Non-pigmented ciliary epithelial cell (primary cell): ENCODE data around the gene ATPAF2.
"Not testable (repeated sequence)": the region's sequence is repeated elsewhere in the genome, so short reads cannot be mapped to it uniquely, and the experiment has no call there.

Experiments used
- DNase-seq: peaks from one replicate; pipeline ENCODE4 v3.0.0-alpha.2; 2010; ENCODE audit warnings: low read depth

The ATPAF2 gene

DNA sequence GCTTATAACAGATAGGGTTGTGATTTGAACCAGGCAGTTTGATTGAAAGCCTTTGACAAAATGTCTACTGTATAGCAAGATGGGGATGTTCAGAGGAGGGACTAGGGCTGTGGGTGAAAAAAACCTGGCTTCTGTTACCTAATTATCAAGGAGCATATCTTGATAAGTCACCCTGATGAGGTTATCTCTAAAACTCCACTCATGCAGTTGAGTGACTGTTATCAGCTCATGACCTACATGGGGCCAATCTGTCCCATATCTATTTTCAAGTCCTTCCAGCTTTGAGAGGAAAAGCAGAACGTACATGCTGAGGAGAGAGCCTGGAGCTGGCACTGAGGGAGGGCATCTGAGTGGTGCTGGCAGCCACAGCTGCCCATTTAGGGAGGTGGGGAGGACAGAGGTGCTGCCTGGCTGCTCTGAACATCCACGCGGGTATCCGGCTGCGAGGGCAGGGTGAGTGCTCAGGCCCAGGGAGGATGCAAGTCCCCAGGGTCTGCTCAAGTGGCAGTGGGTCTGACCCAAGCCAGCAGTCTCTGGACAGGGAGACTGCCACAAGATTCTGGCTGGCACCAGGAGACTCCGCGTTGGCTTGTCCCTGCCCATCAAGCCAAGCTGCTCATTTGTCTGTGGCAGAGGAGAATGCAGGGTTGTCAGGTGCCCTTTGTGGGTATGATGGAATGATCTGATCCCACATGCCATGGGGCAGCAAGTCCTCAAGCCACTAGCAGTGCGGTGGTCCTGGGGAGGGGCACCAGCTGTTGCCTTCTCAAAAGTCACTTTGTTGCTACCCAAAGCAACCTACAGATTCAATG is 29.2 kb downstream of the ATPAF2 start:
- DNase-seq, result no peak

DNA sequence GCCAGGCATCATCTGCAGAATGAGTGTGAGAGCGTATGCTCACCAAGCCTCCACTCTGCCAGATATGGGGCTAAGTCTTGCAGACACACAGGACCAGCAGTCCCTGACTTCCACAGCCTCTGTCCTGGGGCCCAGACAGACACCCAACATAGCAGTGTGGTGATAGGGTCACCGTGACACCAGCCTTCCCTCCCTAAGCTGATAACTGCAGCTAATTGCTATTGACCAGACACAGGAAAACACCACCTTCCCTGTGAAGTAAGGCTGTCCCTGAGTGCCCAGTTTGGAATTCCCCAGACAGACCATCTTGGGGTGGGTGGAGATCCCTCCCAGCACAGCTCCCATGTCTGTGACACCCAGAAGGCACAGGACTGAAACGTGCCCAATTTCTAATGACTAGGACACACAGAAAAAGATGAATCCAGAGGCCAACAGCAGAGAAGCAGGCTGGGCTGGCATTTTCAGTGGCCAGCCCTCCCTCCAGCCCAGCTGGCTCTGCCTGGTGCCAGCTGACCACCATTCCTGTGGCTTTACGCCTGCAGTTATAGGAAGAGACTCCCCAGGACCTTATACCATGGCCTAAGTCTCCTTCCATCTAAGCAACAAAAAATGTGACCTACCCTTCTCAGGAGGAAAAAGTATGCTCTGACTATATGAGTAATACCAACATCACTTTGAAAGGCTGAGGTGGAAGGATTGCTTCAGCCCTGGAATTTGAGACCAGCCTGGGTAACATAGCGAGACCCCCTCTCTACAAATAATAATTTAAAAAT is 30.3 kb downstream of the ATPAF2 start:
- peak; percentile 48 for DNase-seq

DNA sequence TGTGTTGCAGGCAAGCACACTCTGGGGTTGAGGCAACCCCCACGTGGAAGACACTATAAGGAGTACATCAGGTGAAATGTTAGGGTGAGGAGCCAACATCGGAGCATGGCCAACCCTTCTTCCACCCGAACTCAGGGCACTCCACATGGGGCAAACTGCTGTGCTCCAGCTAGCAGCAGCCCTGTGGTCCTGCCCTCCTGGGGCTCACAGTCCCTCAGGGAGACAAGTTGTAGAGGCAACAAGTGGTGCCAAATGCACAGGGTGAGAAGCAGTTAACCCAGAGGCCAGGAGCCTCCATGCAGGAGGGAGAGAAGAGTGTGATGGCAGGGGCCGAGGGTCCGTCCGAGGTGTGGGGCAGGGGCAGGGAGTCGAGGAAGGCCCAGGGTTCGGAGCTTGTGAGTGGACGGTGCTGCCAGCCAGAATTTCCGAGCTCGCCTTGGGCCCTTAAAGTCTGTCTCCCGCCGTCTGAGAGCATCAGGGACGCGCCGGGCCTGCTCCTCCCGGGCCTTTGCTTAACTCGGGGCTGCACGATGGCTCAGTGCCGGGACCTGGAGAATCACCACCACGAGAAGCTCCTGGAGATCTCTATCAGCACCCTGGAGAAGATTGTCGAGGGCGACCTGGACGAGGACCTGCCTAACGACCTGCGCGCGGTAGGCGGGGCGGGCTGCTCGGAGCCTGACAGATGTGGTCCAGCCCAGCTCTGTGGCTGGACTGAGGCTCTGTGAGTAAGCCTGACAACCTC is 32.3 kb downstream of the ATPAF2 start:
- no peak for DNase-seq

DNA sequence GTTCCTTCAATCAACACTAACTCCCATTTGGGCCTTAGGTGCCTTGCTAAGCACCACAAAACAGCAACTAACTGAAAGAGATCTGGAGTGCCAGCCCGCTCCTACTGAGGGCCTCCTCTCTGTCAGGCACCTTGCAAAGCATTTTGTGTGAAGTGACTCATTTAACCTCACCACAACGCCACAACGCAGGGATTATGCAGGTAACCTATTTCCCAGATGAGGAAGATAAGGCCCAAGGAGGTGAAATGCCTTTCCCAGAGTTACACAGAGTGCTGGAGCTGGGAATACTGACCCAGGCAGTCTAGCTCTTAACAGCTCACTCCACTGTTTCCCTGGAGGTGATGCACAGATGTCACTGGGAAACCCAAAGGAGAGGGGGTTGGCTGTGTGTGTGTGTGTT is 33.5 kb downstream of the ATPAF2 start:
- no peak for DNase-seq

DNA sequence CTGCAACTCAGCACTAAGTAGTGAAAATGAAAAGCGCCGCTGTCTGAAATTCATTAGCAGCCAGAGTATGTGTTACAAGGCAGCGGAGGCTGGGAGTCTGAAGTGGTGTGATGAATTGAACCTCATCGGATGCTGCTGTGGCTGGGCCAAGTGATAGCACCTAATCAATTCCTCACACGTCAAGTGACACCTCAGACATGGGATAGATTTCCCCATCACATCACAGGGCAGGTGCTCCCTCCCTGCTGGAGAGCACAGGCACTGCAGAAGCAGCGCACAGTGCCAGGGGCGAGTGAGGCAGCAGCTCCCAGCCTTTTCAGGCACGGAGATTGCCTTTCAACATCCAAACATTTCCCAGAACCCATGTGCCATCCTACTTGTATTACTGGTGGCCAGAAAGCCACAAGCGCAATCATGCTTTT is 34.1 kb downstream of the ATPAF2 start:
- DNase-seq, result no peak

DNA sequence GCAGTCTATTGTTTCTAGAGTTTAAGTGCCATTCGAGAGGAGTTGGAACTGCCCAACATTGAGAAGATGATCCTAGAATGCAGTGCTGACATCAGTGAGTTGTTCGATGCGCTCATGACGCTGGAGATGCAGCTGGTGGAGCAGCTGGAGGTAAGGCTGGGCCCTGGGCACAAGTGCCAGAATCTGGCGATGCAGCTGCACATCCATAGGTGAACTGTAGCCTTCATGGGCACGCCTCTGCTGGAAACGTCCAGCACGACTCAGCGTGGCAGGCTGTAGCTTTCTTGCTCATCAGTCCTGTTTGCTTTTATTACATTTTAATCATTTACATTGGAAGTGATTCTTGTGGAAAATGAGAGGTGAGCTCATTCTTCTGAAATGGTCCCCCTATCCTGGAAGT is 34.6 kb downstream of the ATPAF2 start:
- DNase-seq, result no peak

DNA sequence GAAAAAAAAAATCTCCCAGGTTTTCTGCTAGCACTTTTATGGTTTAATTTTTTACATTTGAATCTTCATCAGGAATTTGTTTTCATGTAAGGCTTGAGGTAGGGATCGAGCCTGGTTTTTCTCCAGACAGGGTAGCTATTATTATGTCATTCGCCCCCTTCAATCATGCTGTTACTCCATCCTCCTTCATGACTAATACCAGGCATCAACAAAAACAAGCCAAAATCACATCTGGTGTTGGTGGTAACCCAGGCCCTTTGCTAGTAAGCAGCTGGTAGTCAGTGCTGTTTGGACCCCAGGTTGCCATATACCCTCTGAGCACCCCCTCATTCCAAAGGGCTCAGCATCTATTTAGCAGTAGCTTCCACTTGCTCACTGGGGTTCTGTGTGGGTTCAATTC is 36.8 kb downstream of the ATPAF2 start:
- DNase-seq, result no peak

DNA sequence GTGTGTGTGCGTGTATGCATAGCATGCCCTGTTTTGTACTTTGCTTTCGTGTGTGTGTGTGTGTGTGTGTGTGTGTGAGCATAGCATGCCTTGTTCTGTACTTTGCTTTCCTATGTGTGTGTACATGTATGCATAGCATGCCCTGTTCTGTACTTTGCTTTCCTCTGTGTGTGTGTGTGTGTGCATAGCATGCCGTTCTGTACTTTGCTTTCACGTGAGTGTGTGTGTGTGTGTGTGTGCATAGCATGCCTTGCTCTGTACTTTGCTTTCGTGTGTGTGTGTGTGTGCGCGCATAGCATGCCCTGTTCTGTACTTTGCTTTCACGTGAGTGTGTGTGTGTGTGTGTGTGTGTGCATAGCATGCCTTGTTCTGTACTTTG is 38.9 kb downstream of the ATPAF2 start:
- DNase-seq, result no peak

DNA sequence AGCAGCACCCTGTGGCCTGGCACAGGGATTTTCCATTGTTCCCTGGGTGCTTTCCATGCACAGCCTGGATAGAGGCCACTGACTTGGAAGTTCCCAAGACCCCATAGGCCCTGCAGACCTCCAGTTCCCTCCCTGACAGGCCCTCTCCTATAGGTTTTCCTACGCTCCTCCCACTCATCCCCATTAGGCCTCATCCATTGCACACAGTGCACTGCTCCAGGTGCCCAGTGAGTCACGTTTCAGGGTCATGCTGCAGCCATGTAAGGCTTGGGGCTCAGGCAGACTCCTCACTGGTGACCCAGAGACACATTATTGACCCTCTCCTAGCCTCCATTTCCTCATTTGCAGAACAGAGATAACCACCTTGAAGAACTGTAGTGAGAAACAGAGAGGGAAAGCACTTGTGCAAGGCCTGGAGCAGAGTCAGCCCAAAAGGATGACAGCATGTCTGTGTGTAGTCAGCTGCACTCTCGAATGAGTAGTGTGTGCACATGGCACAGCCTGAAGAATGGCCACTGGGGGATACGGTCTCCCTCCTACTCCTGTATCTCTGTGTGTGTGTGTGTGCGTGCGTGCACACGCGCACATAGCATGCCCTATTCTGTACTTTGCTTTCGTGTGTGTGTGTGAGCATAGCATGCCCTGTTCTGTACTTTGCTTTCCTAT is 39.5 kb downstream of the ATPAF2 start:
- no peak for DNase-seq

DNA sequence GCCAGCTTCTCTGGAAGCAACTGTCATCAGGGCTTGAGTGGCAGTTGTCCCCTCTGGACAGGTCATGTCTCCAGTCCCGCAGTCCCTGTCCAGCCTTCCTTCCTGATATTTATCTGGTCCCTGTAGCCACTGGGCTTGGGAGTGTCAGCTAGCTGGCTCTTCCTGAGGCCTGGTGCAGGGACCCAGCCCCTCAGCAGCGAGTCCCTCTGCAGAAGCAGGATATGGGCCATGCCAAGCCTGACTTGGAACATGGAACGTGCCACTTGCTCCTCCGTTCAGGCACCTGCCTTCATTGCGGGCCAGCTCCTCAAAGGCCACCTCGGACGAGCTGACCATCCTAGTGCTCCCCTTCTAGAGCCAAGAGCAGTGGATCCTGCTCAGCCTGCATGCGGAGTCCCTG is 40.0 kb downstream of the ATPAF2 start:
- DNase-seq, result no peak

DNA sequence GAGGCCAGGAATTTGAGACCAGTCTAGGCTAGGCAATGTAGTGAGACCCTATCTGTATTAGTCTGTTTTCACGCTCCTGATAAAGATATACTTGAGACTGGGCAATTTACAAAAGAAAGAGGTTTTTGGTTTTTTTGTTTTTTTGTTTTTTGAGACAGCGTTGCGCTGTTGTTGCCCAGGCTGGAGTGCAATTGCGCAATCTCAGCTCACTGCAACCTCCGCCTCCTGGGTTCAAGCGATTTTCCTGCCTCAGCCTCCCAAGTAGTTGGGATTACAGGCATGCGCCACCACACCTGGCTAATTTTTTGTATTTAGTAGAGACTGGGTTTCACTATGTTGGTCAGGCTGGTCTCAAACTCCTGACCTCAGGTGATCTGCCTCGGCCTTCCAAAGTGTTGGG is 43.1 kb downstream of the ATPAF2 start:
- DNase-seq, result not testable (repeated sequence)

DNA sequence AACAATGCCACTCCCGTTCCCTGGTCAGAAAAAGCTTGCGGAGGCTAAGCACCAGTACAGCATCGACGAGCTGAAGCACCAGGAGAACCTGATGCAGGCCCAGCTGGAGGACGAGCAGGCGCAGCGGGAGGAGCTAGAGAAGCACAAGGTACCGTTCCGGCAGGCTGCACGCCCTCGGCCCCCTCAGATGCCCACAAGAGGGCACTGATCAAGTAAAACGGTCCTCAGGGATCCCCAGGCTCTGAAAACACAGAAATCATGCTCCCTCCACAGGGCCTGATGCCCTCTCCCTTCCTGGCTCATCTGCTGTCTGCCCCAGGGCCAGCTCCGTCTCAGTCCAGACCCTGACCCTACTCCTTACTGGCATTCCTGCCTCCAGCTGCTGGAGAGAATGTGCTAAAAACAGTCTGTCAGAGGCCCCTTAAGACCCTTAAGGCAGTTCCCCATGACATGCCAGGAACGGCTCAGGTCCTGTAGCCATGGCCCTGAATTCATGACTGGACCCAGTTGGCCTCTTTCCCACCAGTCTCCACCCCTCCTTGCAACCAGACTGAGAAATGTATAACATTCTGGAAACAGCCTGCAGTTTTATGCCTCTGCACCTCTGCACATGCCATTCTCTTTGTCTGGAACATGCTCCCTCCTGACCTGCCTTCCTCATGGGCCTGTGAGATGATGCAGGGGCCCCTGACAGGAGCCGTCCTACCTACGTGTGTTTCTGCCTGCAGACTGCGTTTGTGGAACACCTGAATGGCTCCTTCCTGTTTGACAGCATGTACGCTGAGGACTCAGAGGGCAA is 44.5 kb downstream of the ATPAF2 start:
- no peak for DNase-seq

DNA sequence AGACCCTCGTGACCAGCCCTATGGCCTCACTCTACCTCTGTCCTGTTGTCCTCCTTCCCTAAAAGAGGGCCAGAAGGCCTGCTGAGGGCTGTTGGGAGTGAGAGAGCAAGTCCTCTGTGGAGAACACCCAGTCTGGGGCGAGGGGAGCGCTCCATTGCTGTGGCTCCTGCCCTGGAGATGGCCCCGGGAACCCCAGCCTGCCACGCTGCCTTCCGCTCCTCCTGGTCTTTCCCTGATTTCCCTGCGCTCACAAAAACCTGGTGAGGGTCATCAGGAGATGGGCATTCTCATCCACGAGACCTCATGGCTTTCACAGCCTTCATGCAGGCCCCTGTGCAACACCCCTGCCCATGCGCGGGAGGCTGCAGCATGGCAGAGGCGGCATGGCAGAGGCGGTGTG is 45.1 kb downstream of the ATPAF2 start:
- no peak for DNase-seq

DNA sequence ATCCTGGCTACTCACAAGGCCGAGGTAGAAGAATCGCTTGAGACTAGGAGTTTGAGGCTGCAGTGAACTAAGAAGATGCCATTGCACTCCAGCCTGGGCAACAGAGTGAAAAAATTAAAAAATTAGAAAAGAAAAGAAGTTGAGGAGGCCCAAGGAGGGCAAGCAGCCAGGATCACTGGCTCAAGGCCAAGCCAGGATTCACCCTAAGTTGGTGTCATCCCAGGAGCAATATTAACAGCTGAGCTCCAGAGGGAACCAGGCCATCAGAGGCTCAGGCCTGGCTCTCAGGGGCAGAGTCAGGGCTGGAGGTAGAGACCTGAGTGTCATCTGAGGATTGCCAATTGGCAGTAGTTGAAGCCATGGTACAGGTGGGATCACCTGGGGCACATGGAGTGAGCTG is 45.6 kb downstream of the ATPAF2 start:
- no peak for DNase-seq

DNA sequence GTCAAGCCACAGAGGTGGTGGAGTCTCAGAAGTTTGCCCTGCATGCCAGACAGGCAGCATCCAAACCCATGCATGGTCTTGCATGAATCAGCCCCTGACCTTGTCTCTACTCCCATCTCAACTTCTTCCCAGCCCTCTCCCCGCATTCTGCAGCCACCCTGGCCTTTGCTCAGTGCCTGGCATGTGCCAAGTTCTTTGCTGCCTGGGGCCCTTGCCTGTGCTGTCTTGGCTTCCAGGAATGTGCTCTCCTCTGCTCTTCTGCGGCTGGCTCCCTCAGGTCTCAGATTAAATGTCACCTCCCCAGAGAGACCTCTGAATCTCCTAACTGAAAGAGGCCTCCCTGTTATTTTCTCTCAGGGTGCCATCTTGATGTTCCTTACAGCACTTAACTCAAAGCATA is 48.7 kb downstream of the ATPAF2 start:
- DNase-seq, result no peak

DNA sequence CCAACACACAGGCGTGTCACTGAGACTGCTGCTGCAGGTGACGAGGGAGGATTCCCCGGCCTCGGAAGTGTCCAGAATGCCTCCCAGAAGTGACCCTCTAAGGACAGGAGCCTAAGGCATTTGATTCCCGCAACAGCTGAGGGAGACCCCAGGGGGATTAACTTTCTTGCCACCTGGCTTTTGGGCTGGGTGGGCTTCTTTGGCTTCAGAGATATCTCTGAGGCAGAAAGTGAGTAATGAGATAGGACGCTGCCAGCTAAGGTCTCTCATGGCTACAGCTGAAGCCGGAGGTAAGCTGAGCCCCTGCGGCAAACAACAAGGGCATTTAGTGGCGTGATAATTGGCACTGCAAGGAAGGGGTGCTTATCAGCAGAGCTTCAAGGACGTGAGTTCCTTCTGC is 49.4 kb downstream of the ATPAF2 start:
- DNase-seq, result no peak

DNA sequence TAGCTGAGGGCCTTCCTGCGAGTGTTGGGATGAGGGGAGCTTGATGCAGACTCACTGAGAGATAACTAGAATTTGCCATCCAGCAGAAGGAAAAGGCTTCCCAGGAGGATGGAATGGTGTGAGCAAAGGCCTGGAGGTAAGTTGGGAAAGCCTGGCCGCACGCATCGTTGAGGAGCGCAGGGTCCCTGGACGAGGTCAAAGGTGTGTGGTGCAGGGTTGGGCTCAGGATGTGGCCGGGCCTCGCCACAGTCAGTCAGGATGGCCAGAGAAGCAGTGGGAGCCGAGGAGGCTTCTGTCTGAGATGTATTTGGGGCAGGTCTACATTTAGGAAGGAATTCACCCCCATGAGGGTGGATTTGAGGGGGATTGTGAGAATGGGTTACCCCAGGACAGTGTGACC is 49.9 kb downstream of the ATPAF2 start:
- DNase-seq, result no peak

DNA sequence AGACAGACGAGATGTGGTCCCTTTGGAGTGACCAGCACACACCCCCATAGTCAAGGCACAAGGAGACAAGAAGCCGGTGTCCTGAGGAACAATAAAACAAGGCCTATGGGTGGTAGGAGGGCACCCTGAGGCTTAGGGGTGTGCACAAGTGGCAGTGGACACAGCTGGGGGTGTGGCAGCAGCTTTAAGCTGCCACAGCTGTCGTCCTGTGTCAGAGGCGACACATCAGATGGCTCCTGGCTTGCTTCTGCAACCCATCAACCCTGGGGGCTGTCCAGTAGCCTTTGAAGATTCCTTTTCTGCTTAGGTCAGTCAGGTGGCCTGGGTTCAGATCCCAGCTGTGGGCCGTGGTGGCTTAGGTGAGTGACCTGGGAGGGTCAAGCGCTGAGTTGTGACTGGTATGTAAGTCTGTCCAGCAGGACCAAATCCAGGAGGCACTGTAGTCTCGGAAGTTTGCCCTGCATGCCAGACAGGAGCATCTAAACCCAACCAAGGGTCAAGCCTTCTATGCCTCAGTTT is 50.5 kb downstream of the ATPAF2 start:
- no peak for DNase-seq

DNA sequence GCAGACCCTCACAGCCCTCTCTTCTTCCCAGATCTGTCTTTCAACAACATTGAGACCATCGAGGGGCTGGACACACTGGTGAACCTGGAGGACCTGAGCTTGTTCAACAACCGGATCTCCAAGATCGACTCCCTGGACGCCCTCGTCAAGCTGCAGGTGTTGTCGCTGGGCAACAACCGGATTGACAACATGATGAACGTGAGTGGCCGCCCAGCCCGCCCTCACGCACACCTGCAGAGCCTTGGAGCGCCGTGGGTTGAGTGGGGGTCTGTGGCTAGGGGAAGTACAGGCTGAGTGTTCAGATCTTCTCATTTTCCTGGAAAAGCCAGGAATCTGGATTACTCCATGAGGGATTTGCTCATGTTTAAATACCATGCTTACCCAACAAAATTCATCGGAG is 51.1 kb downstream of the ATPAF2 start:
- no peak for DNase-seq

DNA sequence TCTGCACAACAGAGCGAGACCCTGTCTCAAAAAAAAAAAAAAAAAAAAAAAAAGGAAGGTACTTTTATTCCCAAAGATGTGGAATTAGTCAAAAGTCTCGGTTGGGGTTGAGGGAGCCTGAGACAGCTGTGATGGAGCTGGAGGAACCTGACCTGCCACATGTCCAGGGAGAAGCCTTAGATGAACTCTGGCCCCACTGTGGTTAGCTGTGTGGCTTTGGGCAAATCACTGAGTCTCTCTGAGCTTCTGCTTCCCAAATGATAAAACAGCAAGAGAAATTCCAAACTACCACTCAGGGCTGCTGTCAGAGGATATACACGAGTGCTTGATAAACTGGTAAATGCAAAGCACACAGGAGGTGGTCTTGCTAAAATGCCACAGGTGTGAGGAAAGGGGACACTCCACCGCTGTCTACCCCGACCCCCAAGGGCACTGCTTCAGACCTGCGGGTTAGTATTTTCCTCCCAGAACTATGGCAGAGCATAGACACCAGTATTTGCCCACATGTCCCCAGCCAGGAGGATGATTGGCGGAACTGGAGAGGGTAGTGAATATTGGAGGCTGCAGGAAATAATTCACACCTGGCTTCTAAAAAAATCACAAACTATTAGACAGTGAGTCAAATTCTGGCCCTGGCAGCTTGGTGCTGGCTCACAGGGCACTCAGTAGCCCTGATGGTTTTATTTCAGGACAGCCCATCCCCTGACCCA is 51.6 kb downstream of the ATPAF2 start:
- no peak for DNase-seq

DNA sequence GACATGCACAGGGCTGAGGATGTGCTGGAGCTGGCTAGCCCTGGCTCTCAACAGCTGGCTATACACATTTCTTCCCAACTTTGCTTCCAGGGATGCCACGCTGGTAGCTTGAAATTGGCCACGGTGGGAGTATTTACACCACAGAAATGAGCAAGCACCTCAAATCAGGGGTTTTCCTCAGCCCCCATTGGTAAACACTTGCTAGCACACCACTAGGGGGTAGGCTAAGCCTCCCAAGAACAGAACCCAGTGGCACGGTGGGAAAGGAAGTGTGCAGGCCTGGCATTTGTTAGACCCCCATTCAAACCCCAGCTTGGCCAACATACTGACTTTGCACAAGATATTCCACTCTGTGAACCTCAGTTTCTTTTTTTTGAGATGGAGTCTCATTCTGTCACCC is 53.4 kb downstream of the ATPAF2 start:
- DNase-seq, result no peak
